Endometrium (tissue), 2 donors: Measurements from ENCODE around the gene GCG.

Experiments used
- FAIRE-seq: peaks from 2 replicates; lab custom pipeline; 2012; peaks lifted over from hg19 to GRCh38; lab: Jason Lieb, UNC
- donor health status: control.
- donor health status: control.

GCG gene

DNA sequence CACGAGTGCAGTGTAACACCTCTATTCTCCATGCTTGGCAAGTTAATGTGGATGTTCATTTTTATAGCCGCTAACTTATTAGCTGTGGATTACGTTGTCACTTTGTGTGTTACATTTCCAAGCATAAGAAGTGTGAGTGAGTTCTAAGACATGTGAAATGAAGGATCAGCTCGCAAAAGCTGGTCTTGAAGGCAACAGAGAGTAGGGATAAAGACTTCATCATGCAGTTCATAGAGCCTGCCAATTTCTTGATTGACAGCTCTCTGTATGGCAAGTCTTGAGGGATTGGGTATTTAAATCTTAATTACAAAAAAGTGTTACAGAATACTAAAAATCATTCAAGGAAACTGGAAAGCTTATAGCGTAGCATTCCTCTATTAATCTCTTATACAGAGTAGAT, 52.2 kb downstream of the GCG start:
- no peak for FAIRE-seq
